Cardiac fibroblast (primary cell): ENCODE data around the gene NTRK2.

Experiments used
- DNase-seq, 2 donors: peaks; one replicate each; pipeline versions ENCODE4 v3.0.0 to v3.0.0-alpha.2; 2010; ENCODE audit warnings: low read depth in 2 of 2
- H3K4me3 ChIP-seq, 2 donors: replicated peaks in 1 of 2; 1 replicate in 1 of 2; 2 replicates in 1 of 2; pipeline ENCODE4 v1.5.1; 2011; ENCODE audit warnings: low read depth in 2 of 2, low read length in 2 of 2, mild to moderate bottlenecking in 2 of 2, moderate library complexity in 1 of 2
- CTCF ChIP-seq: IDR thresholded peaks from one replicate; pipeline ENCODE4 v1.5.1; 2011; ENCODE audit warnings: low read depth, mild to moderate bottlenecking, low read length, inconsistent platforms

Gene NTRK2

GRCh38 chr9:84950879-84951811 is 281.6 kb downstream of the NTRK2 start:
- no peak for TF ChIP-seq CTCF
- no peak overlapping the region for H3K4me3 ChIP-seq
- no peak for DNase-seq

GRCh38 chr9:84953252-84953773 is 283.8 kb downstream of the NTRK2 start:
- no peak overlapping the region for H3K4me3 ChIP-seq
- no peak for TF ChIP-seq CTCF
- DNase-seq = no peak

- peak; percentile 73 for TF ChIP-seq CTCF
- DNase-seq = peak; percentile 34 to 62
- H3K4me3 ChIP-seq = no peak overlapping the region
Measured at GRCh38 chr9:84953797-84954705, 284.5 kb downstream of the NTRK2 start.

- DNase-seq = no peak
- TF ChIP-seq CTCF = no peak
- H3K4me3 ChIP-seq = no peak overlapping the region
Measured at GRCh38 chr9:84955155-84955554, 285.6 kb downstream of the NTRK2 start.

- H3K4me3 ChIP-seq = no peak overlapping the region
- TF ChIP-seq CTCF = no peak
- DNase-seq = no peak
Measured at GRCh38 chr9:84955971-84956370, 286.4 kb downstream of the NTRK2 start.

GRCh38 chr9:84959339-84959738 is 289.8 kb downstream of the NTRK2 start:
- no peak for TF ChIP-seq CTCF
- H3K4me3 ChIP-seq = no peak overlapping the region

More at GRCh38 chr9:84959339-84959738, 289.8 kb downstream of the NTRK2 start:
- DNase-seq = no peak
